WTC11 (cell line): ENCODE data around the gene MIGA2. TPM values are rescaled to one million over a fixed set of nuclear protein-coding genes. Genes with fewer than 3 reads are reported as not detected.

Experiments used
- ATAC-seq: fragments of 200-7000 bp; cut with Tn5 transposase; 2 replicates; pipeline ENCODE4 v1.10.0; 2021; ENCODE audit warnings: mild to moderate bottlenecking, moderate library complexity
- CTCF ChIA-PET: fragments of 300-600 bp; sonication (Branson Sonifier 250); formaldehyde crosslinking; loops from one replicate; lab custom pipeline; 2021; ENCODE audit warnings: antibody characterized with exemption; lab: Charles Lee
- POLR2A ChIA-PET: fragments of 350-600 bp; sonication (Branson Sonifier 250); formaldehyde crosslinking; loops from one replicate; lab custom pipeline; 2021; ENCODE audit warnings: antibody characterized with exemption; lab: Charles Lee
- DNase-seq: peaks from one replicate; pipeline ENCODE4 v3.0.0; 2021; ENCODE audit warnings: low spot score
- H3K27ac Mint-ChIP-seq: 2 replicates; pipeline ENCODE4 v1.8.0; 2021; ENCODE audit warnings: mixed read lengths
- H3K27me3 Mint-ChIP-seq: 2 replicates; pipeline ENCODE4 v1.8.0; 2021; ENCODE audit warnings: low read depth, mild to moderate bottlenecking, moderate library complexity, mixed read lengths
- H3K36me3 Mint-ChIP-seq: 2 replicates; pipeline ENCODE4 v1.8.0; 2021; ENCODE audit warnings: mixed read lengths
- H3K4me1 Mint-ChIP-seq: 2 replicates; pipeline ENCODE4 v1.8.0; 2022; ENCODE audit warnings: mixed read lengths
- H3K4me3 Mint-ChIP-seq: 2 replicates; pipeline ENCODE4 v1.8.0; 2021; ENCODE audit warnings: mild to moderate bottlenecking, moderate library complexity, mixed read lengths
- H3K9me3 Mint-ChIP-seq: 2 replicates; pipeline ENCODE4 v1.8.0; 2021; ENCODE audit warnings: mixed read lengths
- CREM ChIP-seq: sonication (generic); formaldehyde crosslinking; IDR thresholded peaks from 2 replicates; pipeline ENCODE4 v1.8.1; 2022; ENCODE audit warnings: mild to moderate bottlenecking, missing genetic modification reagents, moderate library complexity
- ERG ChIP-seq: fragments of 250-450 bp; sonication (Bioruptor Pico); IDR thresholded peaks from 2 replicates; pipeline ENCODE4 v1.8.0; 2021; ENCODE audit warnings: mild to moderate bottlenecking
- ETV6 ChIP-seq: sonication (generic); formaldehyde crosslinking; IDR thresholded peaks from 2 replicates; pipeline ENCODE4 v1.8.1; 2022; ENCODE audit warnings: mild to moderate bottlenecking, missing genetic modification reagents
- GABPB1 ChIP-seq: sonication (generic); formaldehyde crosslinking; IDR thresholded peaks from 2 replicates; pipeline ENCODE4 v1.8.1; 2023; ENCODE audit warnings: mild to moderate bottlenecking, missing genetic modification reagents
- MAX ChIP-seq: sonication (generic); formaldehyde crosslinking; IDR thresholded peaks from 2 replicates; pipeline ENCODE4 v1.8.0; 2022; ENCODE audit warnings: mild to moderate bottlenecking, missing genetic modification reagents
- NFE2L1 ChIP-seq: sonication (generic); formaldehyde crosslinking; IDR thresholded peaks from 2 replicates; pipeline ENCODE4 v1.8.1; 2023; ENCODE audit warnings: missing genetic modification reagents
- NFYB ChIP-seq: sonication (generic); formaldehyde crosslinking; conservative IDR thresholded peaks from 2 replicates; pipeline ENCODE4 v1.8.0; 2022; ENCODE audit warnings: low read depth, missing genetic modification reagents
- SP1 ChIP-seq: sonication (generic); formaldehyde crosslinking; conservative IDR thresholded peaks from 2 replicates; pipeline ENCODE4 v1.8.1; 2022; ENCODE audit warnings: missing genetic modification reagents
- STAT6 ChIP-seq: sonication (generic); formaldehyde crosslinking; conservative IDR thresholded peaks from 2 replicates; pipeline ENCODE4 v1.8.1; 2023; ENCODE audit warnings: mild to moderate bottlenecking, low read depth, missing genetic modification reagents, moderate library complexity
- USF1 ChIP-seq: sonication (generic); formaldehyde crosslinking; IDR thresholded peaks from 2 replicates; pipeline ENCODE4 v1.8.0; 2022; ENCODE audit warnings: mild to moderate bottlenecking, missing genetic modification reagents
- ZNF281 ChIP-seq: sonication (generic); formaldehyde crosslinking; IDR thresholded peaks from 2 replicates; pipeline ENCODE4 v1.8.0; 2023; ENCODE audit warnings: mild to moderate bottlenecking, missing genetic modification reagents
- ZNF532 ChIP-seq: fragments of 250-450 bp; sonication (Bioruptor Pico); IDR thresholded peaks from 2 replicates; pipeline ENCODE4 v1.9.0; 2021; ENCODE audit warnings: mild to moderate bottlenecking, borderline replicate concordance
- total RNA-seq: library from RNA; stranded (reverse); gene quantifications from 3 replicates; pipeline ENCODE4 v1.2.3, GENCODE V29; 2021

Gene MIGA2
- total RNA-seq, 1 experiment from 2014 or later, result 61.7 TPM

- TF ChIP-seq ZNF281 (CRISPR knock-in tag) (no peak), ETV6 (CRISPR knock-in tag) (0 out of 2 replicates have a peak, but pooled peaks have one; percentile 39), STAT6 (CRISPR knock-in tag) (no peak), MAX (CRISPR knock-in tag) (peak; percentile 93), NFE2L1 (CRISPR knock-in tag) (peak; percentile 51; the same call in 1 of the 2 replicates), USF1 (CRISPR knock-in tag) (peak; percentile 63; the same call in 1 of the 2 replicates), NFYB (no peak), ZNF532 (0 out of 2 replicates have a peak, but pooled peaks have one; percentile 14)
- TF ChIP-seq, all 79 proteins: peak for 10
These were observed 64.2 kb downstream of the MIGA2 start (continued) for GRCh38 chr9:129100383-129101169.

- CTCF ChIA-PET, result interaction anchor here (1.2 to 2.3 kb wide), 2 partner anchors 30 to 73 kb away, joined by 3 to 8 read pairs; partner anchors contain the start of gene SH3GLB2
- Mint-ChIP-seq H3K27me3 (peaks cover 15% of the 10 kb centered on the region), H3K27ac (no peak overlapping the region), H3K4me1 (peaks cover 6% of the 10 kb centered on the region), H3K36me3 (no peaks in the 10 kb centered on the region), H3K4me3 (no peak overlapping the region), H3K9me3 (no peaks in the 10 kb centered on the region)
- ATAC-seq, result no peak
- POLR2A ChIA-PET, result no interaction called here
- no peak for DNase-seq
- TF ChIP-seq GABPB1 (CRISPR knock-in tag) (no peak), ZNF532 (no peak), CREM (no peak), SP1 (CRISPR knock-in tag) (no peak), ZNF281 (CRISPR knock-in tag) (no peak), ERG (CRISPR knock-in tag) (no peak)
These were observed 64.9 kb downstream of the MIGA2 start for GRCh38 chr9:129101279-129101678.
